Lung (tissue), 12 donors: Measurements from ENCODE around the gene PPP1CC. TPM values are rescaled to one million over a fixed set of nuclear protein-coding genes. Genes with fewer than 3 reads are reported as not detected.
"Not testable (repeated sequence)": the region's sequence is repeated elsewhere in the genome, so short reads cannot be mapped to it uniquely, and the experiment has no call there.

Source experiments
- ATAC-seq: fragments of 200-7000 bp; cut with Tn5 transposase; one replicate; pipeline ENCODE4 v1.9.1; 2020; ENCODE audit warnings: moderate number of reproducible peaks; ENCODE audit not compliant: insufficient read depth, low FRiP score
- DNase-seq, 3 donors: peaks; one replicate each; pipeline ENCODE4 v3.0.0-alpha.2; 2013 to 2017
- H3K27ac ChIP-seq, 2 donors: one replicate each; pipeline ENCODE4 v1.5.1; 2013; ENCODE audit warnings: mild to moderate bottlenecking in 2 of 2, moderate library complexity in 2 of 2, control low read depth in 1 of 2, inconsistent platforms in 1 of 2, low read depth in 1 of 2, low read length in 1 of 2
- H3K27me3 ChIP-seq, 3 donors: one replicate each; pipeline ENCODE4 v1.5.1; 2013; ENCODE audit warnings: low read length in 2 of 3; ENCODE audit not compliant: control insufficient read depth in 3 of 3, insufficient read depth in 3 of 3
- H3K36me3 ChIP-seq, 4 donors: one replicate each; pipeline ENCODE4 v1.5.1; 2013; ENCODE audit warnings: low read length in 4 of 4, mild to moderate bottlenecking in 1 of 4, moderate library complexity in 1 of 4; ENCODE audit not compliant: control insufficient read depth in 4 of 4, insufficient read depth in 4 of 4
- H3K4me1 ChIP-seq, 5 donors: one replicate each; pipeline ENCODE4 v1.5.1; 2013; ENCODE audit warnings: low read length in 5 of 5, mild to moderate bottlenecking in 2 of 5, moderate library complexity in 1 of 5; ENCODE audit not compliant: control insufficient read depth in 5 of 5, insufficient read depth in 5 of 5
- H3K4me3 ChIP-seq: one replicate; pipeline ENCODE4 v1.5.1; 2013; ENCODE audit warnings: mild to moderate bottlenecking, control low read depth, moderate library complexity
- H3K9ac ChIP-seq, 2 donors: one replicate each; pipeline ENCODE4 v1.5.1; 2013; ENCODE audit warnings: low read length in 2 of 2, control low read depth in 1 of 2; ENCODE audit not compliant: insufficient read depth in 1 of 2
- H3K9me3 ChIP-seq, 4 donors: one replicate each; pipeline ENCODE4 v1.5.1; 2013; ENCODE audit warnings: low read length in 3 of 4, mild to moderate bottlenecking in 1 of 4, moderate library complexity in 1 of 4; ENCODE audit not compliant: control insufficient read depth in 4 of 4, insufficient read depth in 3 of 4
- CTCF ChIP-seq: IDR thresholded peaks from 2 replicates; pipeline ENCODE4 v1.5.1; 2012; ENCODE audit warnings: mild to moderate bottlenecking; ENCODE audit errors: control extremely low read depth, extremely low read depth
- WGBS, 2 donors: extraction: QIAGEN DNeasy Blood & Tissue Kit; methylation state at CpG; one replicate each; pipeline ENCODE4 v1.1.7; 2013; 5-methylcytosine and 5-hydroxymethylcytosine counted together
- polyA plus RNA-seq, 2 donors: library from polyadenylated mRNA; stranded (reverse); fragments of 200-250 nt; gene quantifications; one replicate each; pipeline ENCODE4 v1.2.1, GENCODE V29; 2013
- total RNA-seq, 2 donors: library from RNA; depleted of rRNA in 1 of 2; stranded (reverse); fragments of >200 nt in 1 of 2; gene quantifications; one replicate each; pipeline ENCODE4 v1.2.1, GENCODE V29; 2014 to 2021
- donor health status: control.
- donor health status: control.
- donor health status: Bipolar disorder and iron deficiency.
- donor health status: healthy.
- donor health status: DM: yes; HTN: yes; CAD: no.

The PPP1CC gene
- total and polyA plus RNA-seq, 4 donors, result 56.2 to 124 (median 72.3) TPM

- Histone ChIP-seq H3K9me3 (peaks cover 0 to 2% (median 0%) of the 10 kb centered on the region in 4 donors), H3K4me1 (peaks cover 0 to 3% (median 0%) of the 10 kb centered on the region in 5 donors), H3K36me3 (no peaks in the 10 kb centered on the region), H3K27ac (no peak overlapping the region), H3K9ac (no peak overlapping the region), H3K27me3 (no peaks in the 10 kb centered on the region), H3K4me3 (no peak overlapping the region)
- ATAC-seq (no peak), DNase-seq (no peak)
- no peak for TF ChIP-seq CTCF
- WGBS, 2 donors, result 62 to 82% methylated on average over 7 of the region's 7 CpGs
Measured at GRCh38 chr12:110766311-110767154, 23.8 kb upstream of the PPP1CC start.

- not testable (repeated sequence) for H3K36me3 ChIP-seq, H3K27me3 ChIP-seq, DNase-seq, H3K9me3 ChIP-seq, H3K27ac ChIP-seq, H3K9ac ChIP-seq, ATAC-seq, H3K4me1 ChIP-seq, H3K4me3 ChIP-seq
- WGBS, 2 donors, result 88 to 93% methylated on average over 3 of the region's 3 CpGs
Measured at GRCh38 chr12:110765572-110765971, 22.9 kb upstream of the PPP1CC start.

- no peak for DNase-seq
- WGBS, 2 donors, result 51 to 60% methylated on average over 4 of the region's 4 CpGs
- Histone ChIP-seq H3K4me1 (peaks cover 0 to 3% (median 0%) of the 10 kb centered on the region in 5 donors), H3K36me3 (no peaks in the 10 kb centered on the region), H3K27me3 (no peaks in the 10 kb centered on the region), H3K9ac (no peak overlapping the region), H3K4me3 (no peak overlapping the region), H3K27ac (no peak overlapping the region), H3K9me3 (peaks cover 0 to 2% (median 0%) of the 10 kb centered on the region in 4 donors)
- ATAC-seq, result no peak
- no peak for TF ChIP-seq CTCF
Measured at GRCh38 chr12:110765111-110765510, 22.4 kb upstream of the PPP1CC start.

- 79% methylated on average over 7 of the region's 7 CpGs for WGBS, 2 donors
- ATAC-seq, result no peak
- no peak for TF ChIP-seq CTCF
Measured at GRCh38 chr12:110763583-110763982, 20.9 kb upstream of the PPP1CC start.

More at GRCh38 chr12:110763583-110763982, 20.9 kb upstream of the PPP1CC start:
- no peak for DNase-seq
- Histone ChIP-seq H3K36me3 (no peaks in the 10 kb centered on the region), H3K27me3 (no peaks in the 10 kb centered on the region), H3K27ac (no peak overlapping the region), H3K9ac (no peak overlapping the region), H3K9me3 (no peaks in the 10 kb centered on the region), H3K4me3 (no peak overlapping the region), H3K4me1 (peaks cover 0 to 3% (median 0%) of the 10 kb centered on the region in 5 donors)
